HUES64 (cell line): Measurements from ENCODE around the gene ATP6V0A1.
"Not testable (repeated sequence)": the region's sequence is repeated elsewhere in the genome, so short reads cannot be mapped to it uniquely, and the experiment has no call there.

ENCODE experiments used
- H3K27ac ChIP-seq: 2 replicates; pipeline ENCODE4 v1.7.0; 2013; ENCODE audit warnings: low read depth, low read length, inconsistent platforms
- H3K27me3 ChIP-seq: 2 replicates; pipeline ENCODE4 v1.6.1; 2013; ENCODE audit warnings: mild to moderate bottlenecking, low read length; ENCODE audit not compliant: insufficient read depth
- H3K36me3 ChIP-seq: 2 replicates; pipeline ENCODE4 v1.6.1; 2013; ENCODE audit warnings: mild to moderate bottlenecking, low read length; ENCODE audit not compliant: insufficient read depth
- H3K4me1 ChIP-seq: 2 replicates; pipeline ENCODE4 v1.6.1; 2013; ENCODE audit warnings: mild to moderate bottlenecking, low read length, moderate library complexity; ENCODE audit not compliant: insufficient read depth
- H3K4me3 ChIP-seq: 2 replicates; pipeline ENCODE4 v1.5.1; 2013; ENCODE audit warnings: mild to moderate bottlenecking, low read length, moderate library complexity
- H3K9ac ChIP-seq: 2 replicates; pipeline ENCODE4 v1.6.1; 2013; ENCODE audit warnings: mild to moderate bottlenecking, low read depth, low read length
- H3K9me3 ChIP-seq: 2 replicates; pipeline ENCODE4 v1.6.1; 2013; ENCODE audit warnings: low read depth, low read length; ENCODE audit not compliant: insufficient read depth
- WGBS: fragments of 150-250, 120-280 bp; methylation state at CpG from one replicate; pipeline ENCODE4 v1.1.7; 2013; ENCODE audit warnings: missing lambda C conversion rate; 5-methylcytosine and 5-hydroxymethylcytosine counted together

The ATP6V0A1 gene

DNA sequence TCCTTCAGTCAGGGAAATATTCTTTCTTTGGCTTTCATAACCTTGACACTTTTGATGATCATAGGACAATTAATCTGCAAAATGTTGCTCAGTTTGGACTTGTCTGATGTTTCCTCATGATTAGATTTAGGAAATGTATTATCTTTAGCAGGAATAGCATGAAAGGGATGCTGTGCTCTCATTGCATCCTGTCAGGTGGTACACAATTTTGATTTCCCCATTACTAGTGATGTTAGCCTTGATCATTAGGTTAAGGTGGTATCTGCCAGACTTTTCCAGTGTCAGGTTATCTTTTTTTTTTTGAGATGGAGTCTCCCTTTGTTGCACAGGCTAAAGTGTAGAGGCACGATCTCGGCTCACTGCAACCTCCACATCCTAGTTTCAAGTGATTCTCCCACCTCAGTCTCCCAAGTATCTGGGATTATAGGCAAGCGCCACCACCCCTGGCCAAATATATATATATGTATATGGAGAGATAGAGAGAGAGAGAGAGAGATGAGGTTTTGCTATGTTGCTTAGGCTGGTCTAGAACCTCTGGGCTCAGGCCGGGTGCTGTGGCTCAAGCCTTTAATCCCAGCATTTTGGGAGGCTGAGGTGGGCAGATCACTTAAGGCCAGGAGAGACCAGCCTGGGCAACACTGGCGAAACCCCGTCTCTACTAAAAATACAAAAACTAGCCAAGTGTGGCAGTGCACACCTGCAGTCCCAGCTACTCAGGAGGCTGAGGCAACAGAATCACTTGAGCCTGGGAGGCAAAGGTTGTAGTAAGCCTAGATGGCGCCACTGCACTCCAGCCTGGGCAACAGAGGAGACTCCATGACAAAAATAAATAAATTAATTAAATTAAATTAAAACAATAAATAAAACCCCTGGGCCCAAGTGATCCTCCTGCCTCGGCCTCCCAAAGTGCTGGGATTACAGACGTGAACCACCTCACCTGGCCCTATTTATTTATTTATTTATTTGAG, 19.8 kb upstream of the ATP6V0A1 start:
- H3K36me3 ChIP-seq, result no peaks in the 10 kb centered on the region
- H3K9me3 ChIP-seq, result no peaks in the 10 kb centered on the region
- H3K27ac ChIP-seq, result no peak overlapping the region
- H3K27me3 ChIP-seq, result no peaks in the 10 kb centered on the region
- H3K4me3 ChIP-seq, result no peak overlapping the region
- WGBS, result 93% methylated on average over 7 of the region's 9 CpGs
- no peak overlapping the region for H3K9ac ChIP-seq
- H3K4me1 ChIP-seq, result peaks cover 3% of the 10 kb centered on the region; the same call in 1 of the 2 replicates

- no peak overlapping the region for H3K4me3 ChIP-seq
- no peaks in the 10 kb centered on the region for H3K36me3 ChIP-seq
- WGBS, result 81% methylated on average over 7 of the region's 7 CpGs
- H3K9me3 ChIP-seq, result no peaks in the 10 kb centered on the region
- H3K4me1 ChIP-seq, result peaks cover 3% of the 10 kb centered on the region; the same call in 1 of the 2 replicates
- H3K27me3 ChIP-seq, result no peaks in the 10 kb centered on the region
- no peak overlapping the region for H3K27ac ChIP-seq
- no peak overlapping the region for H3K9ac ChIP-seq
These were observed 17.1 kb upstream of the ATP6V0A1 start for GRCh38 chr17:42441371-42442195.

DNA sequence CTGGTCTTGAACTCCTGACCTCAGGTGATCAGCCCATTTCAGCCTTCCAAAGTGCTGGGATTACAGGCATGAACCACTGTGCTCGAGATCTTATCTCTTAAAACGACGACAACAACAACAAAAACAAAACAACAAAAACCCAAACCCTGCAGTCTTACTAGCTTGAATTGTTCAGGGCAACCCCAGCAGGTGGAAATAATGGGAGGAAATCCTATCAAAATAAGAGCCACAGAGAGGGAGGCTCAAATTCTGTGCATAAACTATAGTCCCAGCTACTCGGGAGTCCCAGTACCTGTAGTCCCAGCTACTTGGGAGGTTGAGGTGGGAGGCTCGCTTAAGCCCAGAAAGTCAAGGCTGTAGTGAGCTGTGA, 16.5 kb upstream of the ATP6V0A1 start:
- H3K4me3 ChIP-seq, result no peak overlapping the region
- peaks cover 3% of the 10 kb centered on the region; the same call in 1 of the 2 replicates for H3K4me1 ChIP-seq
- H3K27ac ChIP-seq, result no peak overlapping the region
- no peaks in the 10 kb centered on the region for H3K9me3 ChIP-seq
- H3K36me3 ChIP-seq, result no peaks in the 10 kb centered on the region
- WGBS, result 51% methylated on average over 5 of the region's 5 CpGs
- no peak overlapping the region for H3K9ac ChIP-seq
- H3K27me3 ChIP-seq, result no peaks in the 10 kb centered on the region

- 95% methylated on average over 27 of the region's 27 CpGs for WGBS
- not testable (repeated sequence) for H3K4me3 ChIP-seq, H3K4me1 ChIP-seq, H3K27me3 ChIP-seq, H3K9ac ChIP-seq, H3K9me3 ChIP-seq, H3K36me3 ChIP-seq, H3K27ac ChIP-seq
These were observed 9.5 kb upstream of the ATP6V0A1 start for GRCh38 chr17:42449176-42449575.

DNA sequence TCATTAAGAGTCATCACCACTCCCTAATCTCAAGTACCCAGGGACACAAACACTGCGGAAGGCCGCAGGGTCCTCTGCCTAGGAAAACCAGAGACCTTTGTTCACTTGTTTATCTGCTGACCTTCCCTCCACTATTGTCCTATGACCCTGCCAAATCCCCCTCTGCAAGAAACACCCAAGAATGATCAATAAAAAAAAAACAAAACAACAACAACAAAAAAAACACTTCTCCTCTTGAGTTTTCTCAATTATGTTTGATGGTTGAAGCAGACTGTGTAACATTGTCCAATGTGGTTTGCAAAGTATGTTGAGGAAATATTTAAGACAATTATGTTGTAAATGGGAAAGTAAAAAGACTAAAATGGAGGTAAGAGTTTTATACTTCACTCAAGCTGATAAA, 8.8 kb upstream of the ATP6V0A1 start:
- H3K27ac ChIP-seq, H3K9me3 ChIP-seq, H3K9ac ChIP-seq, H3K27me3 ChIP-seq, H3K4me3 ChIP-seq, H3K4me1 ChIP-seq, H3K36me3 ChIP-seq: not testable (repeated sequence)
- no CpG with 5 or more reads among the region's 2 CpGs for WGBS

DNA sequence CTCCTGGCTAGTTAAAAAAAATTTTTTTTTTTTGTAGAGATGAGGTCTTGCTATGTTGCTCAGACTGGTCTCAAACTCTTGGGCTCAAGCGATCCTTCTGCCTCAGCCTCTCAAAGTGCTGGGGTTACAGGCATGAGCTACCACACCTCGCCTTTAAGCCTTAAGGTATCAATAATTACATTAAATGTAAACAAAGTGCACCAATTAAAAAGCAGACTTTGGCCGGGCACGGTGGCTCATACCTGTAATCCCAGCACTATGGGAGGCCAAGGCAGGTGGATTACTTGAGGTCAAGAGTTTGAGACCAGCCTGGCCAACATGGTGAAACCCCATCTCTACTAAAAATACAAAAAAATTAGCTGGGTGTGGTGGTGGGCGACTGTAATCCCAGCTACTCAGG, 7.4 kb upstream of the ATP6V0A1 start:
- not testable (repeated sequence) for H3K9me3 ChIP-seq, H3K9ac ChIP-seq, H3K27me3 ChIP-seq, H3K4me1 ChIP-seq, H3K27ac ChIP-seq, H3K36me3 ChIP-seq, H3K4me3 ChIP-seq
- WGBS, result 92% methylated on average over 5 of the region's 5 CpGs

DNA sequence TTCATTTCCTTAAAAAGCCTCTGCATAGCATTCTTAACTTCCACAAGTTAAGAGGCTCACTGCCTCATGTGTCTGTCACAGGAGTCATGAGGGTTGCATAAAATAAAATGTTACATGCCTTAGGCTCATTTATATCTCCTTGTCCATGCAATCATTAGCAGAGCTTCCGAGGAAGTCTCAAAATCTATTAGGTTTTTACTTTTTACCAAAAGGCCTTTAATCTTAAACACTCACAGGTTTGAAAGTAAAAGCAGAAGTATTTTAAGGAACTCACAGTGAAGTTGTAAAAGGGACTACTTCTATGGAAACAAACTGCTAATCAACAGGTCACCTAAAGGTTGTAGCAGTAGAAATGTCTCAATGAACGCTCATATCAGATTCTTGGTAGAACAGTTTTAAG, 5.2 kb upstream of the ATP6V0A1 start:
- no peaks in the 10 kb centered on the region for H3K9me3 ChIP-seq
- WGBS, result 90% methylated on average over 2 of the region's 2 CpGs
- H3K36me3 ChIP-seq, result no peaks in the 10 kb centered on the region
- peaks cover 9% of the 10 kb centered on the region for H3K4me1 ChIP-seq
- no peak overlapping the region for H3K4me3 ChIP-seq
- no peaks in the 10 kb centered on the region for H3K27me3 ChIP-seq
- H3K27ac ChIP-seq, result no peak overlapping the region
- no peak overlapping the region for H3K9ac ChIP-seq

- H3K9me3 ChIP-seq, H3K9ac ChIP-seq, H3K27ac ChIP-seq, H3K36me3 ChIP-seq, H3K27me3 ChIP-seq, H3K4me3 ChIP-seq: not testable (repeated sequence)
- 93% methylated on average over 6 of the region's 6 CpGs for WGBS
- H3K4me1 ChIP-seq, result peaks cover 16% of the 10 kb centered on the region
These were observed 3.7 kb upstream of the ATP6V0A1 start for GRCh38 chr17:42454987-42455386.

- no peak overlapping the region for H3K27ac ChIP-seq
- 88% methylated on average over 5 of the region's 5 CpGs for WGBS
- no peaks in the 10 kb centered on the region for H3K27me3 ChIP-seq
- no peak overlapping the region for H3K4me3 ChIP-seq
- H3K9me3 ChIP-seq, result no peaks in the 10 kb centered on the region
- peaks cover 8% of the 10 kb centered on the region for H3K36me3 ChIP-seq
- no peak overlapping the region for H3K9ac ChIP-seq
- H3K4me1 ChIP-seq, result peaks cover 22% of the 10 kb centered on the region
These were observed 2.2 kb upstream of the ATP6V0A1 start for GRCh38 chr17:42456223-42457106.

GRCh38 chr17:42457107-42457792, 1.4 kb upstream of the ATP6V0A1 start:
- 60% methylated on average over 3 of the region's 6 CpGs for WGBS
- H3K4me3 ChIP-seq, result no peak overlapping the region
- no peak overlapping the region for H3K27ac ChIP-seq
- H3K27me3 ChIP-seq, result no peaks in the 10 kb centered on the region
- peaks cover 22% of the 10 kb centered on the region for H3K4me1 ChIP-seq
- H3K9ac ChIP-seq, result no peak overlapping the region
- no peaks in the 10 kb centered on the region for H3K9me3 ChIP-seq
- peaks cover 16% of the 10 kb centered on the region for H3K36me3 ChIP-seq
